K562 (cell line): ENCODE data around the gene KBTBD3. TPM values are rescaled to one million over a fixed set of nuclear protein-coding genes. Genes with fewer than 3 reads are reported as not detected.

Experiments
- CBX8 ChIP-seq: fragments of 200-600 bp; sonication (generic); IDR thresholded peaks from 2 replicates; pipeline ENCODE4 v1.6.1; 2012; ENCODE audit warnings: borderline replicate concordance, mixed run types, low read depth, mild to moderate bottlenecking, moderate library complexity, mixed read lengths, low read length, control low read depth, inconsistent platforms; ENCODE audit not compliant: poor library complexity, severe bottlenecking; ENCODE audit errors: extremely low read depth
- ELK1 ChIP-seq: sonication (generic); formaldehyde crosslinking; IDR thresholded peaks from 2 replicates; pipeline ENCODE4 v1.8.1; 2022; ENCODE audit warnings: missing genetic modification reagents
- MGA ChIP-seq: fragments of 450-650 bp; IDR thresholded peaks from 2 replicates; pipeline ENCODE4 v1.6.1; 2016; ENCODE audit warnings: mild to moderate bottlenecking, moderate library complexity
- NCOA6 ChIP-seq: fragments of 450-650 bp; IDR thresholded peaks from 2 replicates; pipeline ENCODE4 v1.6.1; 2017; ENCODE audit warnings: mild to moderate bottlenecking
- SNAPC5 ChIP-seq: fragments of 250-450 bp; sonication (Bioruptor Pico); IDR thresholded peaks from 2 replicates; pipeline ENCODE4 v1.8.0; 2021; ENCODE audit warnings: moderate library complexity, mild to moderate bottlenecking, inconsistent platforms
- ZSCAN32 ChIP-seq: fragments of 450-650 bp; formaldehyde crosslinking; IDR thresholded peaks from 2 replicates; pipeline ENCODE4 v1.4.0; 2020; ENCODE audit warnings: mild to moderate bottlenecking, moderate library complexity
- polyA plus RNA-seq, 8 experiments: library from polyadenylated mRNA; depleted of rRNA in 4 of 8; stranded (reverse) in 5 of 8; unstranded in 3 of 8; fragments of >200 nt; fragmentation: Nextera tagmentation in 2 of 8; fragmentation: Illumina TruSeq in 1 of 8; extraction: Ambion mirVana in 2 of 8; extraction: Trizol in 1 of 8; gene quantifications; 2 replicates each; pipeline versions ENCODE4 v1.2.1 to v1.2.3, GENCODE V29; 2011 to 2014; ENCODE audit warnings: inconsistent platforms in 1 of 8, missing spikeins in 1 of 8
- total RNA-seq, 7 experiments: library from RNA; depleted of rRNA in 6 of 7; stranded (reverse); fragments of >200 nt in 6 of 7; fragmentation: Illumina TruSeq in 2 of 7; extraction: Trizol in 2 of 7; gene quantifications; 2 replicates each; pipeline versions ENCODE4 v1.2.1 to v1.2.3, GENCODE V29; 2011 to 2021; ENCODE audit warnings: low replicate concordance in 1 of 7

The KBTBD3 gene
- total and polyA plus RNA-seq, 9 of the 15 experiments (the other 6 are each of a cell fraction or from before 2014, with no cell fraction given): 4.2 to 31.2 (median 6.4) TPM

- TF ChIP-seq CBX8: no peak
- no peak for TF ChIP-seq SNAPC5 (CRISPR knock-in tag)
- no peak for TF ChIP-seq NCOA6
- no peak for TF ChIP-seq ELK1 (CRISPR knock-in tag)
- no peak for TF ChIP-seq ZSCAN32 (CRISPR knock-in tag)
- no peak for TF ChIP-seq MGA
Observed at GRCh38 chr11:106121570-106122320, 44.6 kb upstream of the KBTBD3 start (continued).
